Inflammatory macrophage treated with lipopolysaccharide for 4 hours (primary cell): ENCODE data around the gene COQ2.
A peak's percentile ranks its signal among the peaks of the same experiment; 100 is the strongest.
"Not testable (repeated sequence)": the region's sequence is repeated elsewhere in the genome, so short reads cannot be mapped to it uniquely, and the experiment has no call there.

Experiments
- DNase-seq: peaks from one replicate; pipeline ENCODE4 v3.0.0-alpha.2; 2020

Gene COQ2

GRCh38 chr4:83284193-83285054, at the start of gene COQ2:
Gene COQ2 (minus strand): TSS chr4:83284798. CDS start chr4:83284764, 34 bp downstream.
- DNase-seq, result peak; percentile 96

- DNase-seq, result peak; percentile 88
Observed at GRCh38 chr4:83331956-83332355, 47.4 kb upstream of the COQ2 start.

- peak; percentile 88 for DNase-seq
Observed at GRCh38 chr4:83329521-83330110, 45.0 kb upstream of the COQ2 start.

- DNase-seq, result peak; percentile 65
Observed at GRCh38 chr4:83328521-83329187, 44.1 kb upstream of the COQ2 start.

GRCh38 chr4:83326546-83326945, 41.9 kb upstream of the COQ2 start:
- no peak for DNase-seq

- DNase-seq, result not testable (repeated sequence)
Observed at GRCh38 chr4:83325306-83325705, 40.7 kb upstream of the COQ2 start.

GRCh38 chr4:83323136-83323535, 38.5 kb upstream of the COQ2 start:
- DNase-seq, result no peak

GRCh38 chr4:83320548-83320947, 36.0 kb upstream of the COQ2 start:
- DNase-seq, result peak; percentile 98

- DNase-seq, result peak; percentile 69
Observed at GRCh38 chr4:83318666-83319065, 34.1 kb upstream of the COQ2 start.

GRCh38 chr4:83317671-83318070, 33.1 kb upstream of the COQ2 start:
- no peak for DNase-seq

- peak; percentile 96 for DNase-seq
Observed at GRCh38 chr4:83316459-83317165, 32.0 kb upstream of the COQ2 start.

GRCh38 chr4:83315341-83315870, 30.8 kb upstream of the COQ2 start:
- peak; percentile 82 for DNase-seq

- no peak for DNase-seq
Observed at GRCh38 chr4:83308672-83309071, 24.1 kb upstream of the COQ2 start.

GRCh38 chr4:83307920-83308319, 23.3 kb upstream of the COQ2 start:
- DNase-seq, result no peak

- no peak for DNase-seq
Observed at GRCh38 chr4:83305187-83305586, 20.6 kb upstream of the COQ2 start.

GRCh38 chr4:83297548-83298260, 13.1 kb upstream of the COQ2 start:
- DNase-seq, result no peak

GRCh38 chr4:83293305-83294046, 8.9 kb upstream of the COQ2 start:
- no peak for DNase-seq

- not testable (repeated sequence) for DNase-seq
Observed at GRCh38 chr4:83290059-83290774, 5.6 kb upstream of the COQ2 start.

- DNase-seq, result peak; percentile 69
Observed at GRCh38 chr4:83288381-83288780, 3.8 kb upstream of the COQ2 start.

GRCh38 chr4:83285055-83285407, 433 bp upstream of the COQ2 start:
- peak; percentile 96 for DNase-seq

- DNase-seq, result peak; percentile 84
Observed at GRCh38 chr4:83283181-83283580, 1.4 kb downstream of the COQ2 start.
